Cerebellar cortex (tissue), 1 donor: ENCODE measurements around the gene GGTA1.
A peak's percentile ranks its signal among the peaks of the same experiment; 100 is the strongest.
"Not testable (repeated sequence)": the region's sequence is repeated elsewhere in the genome, so short reads cannot be mapped to it uniquely, and the experiment has no call there.

Source experiments
- DNase-seq: peaks from one replicate; pipeline ENCODE4 v3.0.0-alpha.2; 2015; ENCODE audit warnings: low spot score

GGTA1 gene

DNA sequence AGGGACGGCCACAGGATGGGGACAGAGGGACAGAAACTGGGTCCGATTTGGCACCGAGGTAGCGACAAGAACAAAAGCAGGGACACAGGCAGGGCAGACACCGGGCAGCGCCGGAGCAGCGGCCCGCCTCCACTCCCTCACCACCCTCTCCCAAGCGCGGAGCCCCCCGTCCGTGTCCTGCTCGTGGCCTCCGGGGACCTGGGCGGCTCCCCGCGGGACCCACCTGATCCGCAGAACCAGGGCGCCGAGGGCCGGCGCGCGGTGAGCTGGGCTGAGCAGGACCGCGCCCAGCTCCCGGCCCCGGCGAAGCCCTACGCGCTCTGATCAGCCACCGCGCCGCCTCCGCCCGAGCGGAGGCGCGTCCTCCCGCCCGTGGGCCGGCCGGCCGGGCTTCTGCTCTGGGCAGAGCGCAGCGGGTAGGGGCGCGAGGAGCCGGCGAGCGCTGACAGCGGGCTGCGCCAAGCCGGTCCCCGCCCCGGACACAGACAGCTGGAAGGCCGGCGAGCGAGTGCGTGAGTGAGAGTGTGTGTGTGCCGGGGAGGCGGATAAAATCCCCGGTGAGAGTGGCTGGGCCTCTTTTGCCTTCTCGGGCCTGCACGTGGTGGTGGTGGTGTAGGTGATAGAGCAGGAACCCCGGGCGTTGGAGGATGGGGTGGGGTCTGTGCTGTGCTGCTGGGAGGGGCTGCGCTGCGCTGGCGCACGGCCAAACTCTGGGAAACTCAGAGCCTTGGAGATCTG, at the start of gene GGTA1:
GGTA1 (minus strand) TSS at position 418 of the 738 bp plus-strand sequence. CDS start 31,922 bp downstream, outside the sequence.
- peak; percentile 9 for DNase-seq

DNA sequence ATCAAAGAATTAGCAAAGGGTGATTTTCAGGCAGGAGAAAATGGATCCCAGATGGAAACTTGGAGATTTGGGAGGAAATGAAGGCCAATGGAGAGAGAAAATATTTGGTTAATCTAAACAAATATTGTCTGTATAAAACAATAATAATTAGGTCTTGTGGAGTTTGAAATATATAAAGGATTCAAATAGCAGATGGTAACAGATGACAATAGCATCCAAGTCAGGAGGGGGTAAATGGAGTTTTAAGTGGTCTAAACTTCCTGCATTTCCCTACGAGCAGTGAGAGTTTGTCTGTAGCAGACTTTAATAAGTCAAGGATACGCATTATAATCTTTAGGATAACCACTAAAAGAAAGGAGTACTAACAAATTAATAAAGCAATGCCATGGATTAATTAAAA, 49.0 kb upstream of the GGTA1 start:
- no peak for DNase-seq

DNA sequence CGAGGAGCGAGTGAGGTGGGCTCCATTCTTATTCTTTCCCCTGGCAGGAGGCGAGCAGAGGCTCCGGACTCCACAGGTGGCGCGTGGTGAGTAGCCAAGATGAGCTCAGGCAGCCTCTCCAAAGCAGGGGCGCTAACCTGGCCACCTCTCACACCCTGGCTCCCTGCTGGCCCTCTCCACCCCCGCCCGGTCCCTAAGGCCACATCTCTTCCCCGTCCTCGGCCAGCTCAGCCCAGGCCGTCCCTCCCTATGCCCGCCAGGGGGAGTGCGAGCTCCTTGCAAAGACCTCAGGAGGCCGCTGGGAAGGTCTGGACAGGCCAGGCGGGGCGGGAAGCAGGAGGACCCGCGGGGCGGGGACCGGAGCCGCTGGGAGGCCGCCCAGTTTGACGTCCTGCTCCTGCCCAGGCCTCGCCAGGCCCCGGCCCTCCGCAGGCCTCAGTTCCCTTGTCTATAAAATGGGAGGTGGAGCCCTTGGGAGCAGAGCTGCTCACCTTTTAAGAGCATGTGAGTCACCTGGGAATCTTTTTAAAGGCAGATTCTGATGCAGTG, 46.3 kb upstream of the GGTA1 start:
- DNase-seq: peak; percentile 95

DNA sequence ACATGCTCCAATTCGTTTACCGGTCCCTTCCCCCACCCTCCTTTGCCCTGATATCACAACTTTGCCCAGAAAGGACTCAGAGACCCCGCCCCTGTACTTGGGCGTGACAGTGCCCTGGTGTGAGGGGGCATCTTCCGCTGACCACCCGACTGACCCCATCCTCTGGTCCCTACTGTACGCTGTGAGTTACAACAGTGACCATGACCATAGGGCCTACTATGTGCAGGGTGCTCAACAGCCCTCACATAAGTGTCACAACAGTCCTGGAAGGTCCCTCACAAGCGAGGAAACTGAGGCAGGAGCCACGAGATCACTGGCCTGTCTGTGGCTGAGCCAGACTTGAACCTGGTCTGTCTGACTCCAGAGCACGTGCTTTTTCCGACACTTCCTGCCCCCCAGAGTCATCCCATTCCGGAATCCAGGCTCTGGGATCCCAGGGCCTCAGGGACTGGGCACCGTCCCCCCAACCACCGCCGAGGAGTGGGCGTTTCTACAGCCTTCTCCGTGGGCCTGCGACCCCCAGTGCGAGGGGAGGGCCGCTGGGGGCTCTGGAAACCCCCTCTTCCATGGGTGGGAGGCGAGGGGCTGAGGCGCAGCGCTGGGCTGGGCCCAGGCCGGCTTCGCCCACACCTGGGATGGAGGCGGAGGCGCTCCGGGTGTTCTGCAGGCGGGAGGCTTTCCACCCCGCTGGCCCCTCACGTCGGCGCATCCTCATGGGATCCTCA, 45.7 kb upstream of the GGTA1 start:
- no peak for DNase-seq

DNA sequence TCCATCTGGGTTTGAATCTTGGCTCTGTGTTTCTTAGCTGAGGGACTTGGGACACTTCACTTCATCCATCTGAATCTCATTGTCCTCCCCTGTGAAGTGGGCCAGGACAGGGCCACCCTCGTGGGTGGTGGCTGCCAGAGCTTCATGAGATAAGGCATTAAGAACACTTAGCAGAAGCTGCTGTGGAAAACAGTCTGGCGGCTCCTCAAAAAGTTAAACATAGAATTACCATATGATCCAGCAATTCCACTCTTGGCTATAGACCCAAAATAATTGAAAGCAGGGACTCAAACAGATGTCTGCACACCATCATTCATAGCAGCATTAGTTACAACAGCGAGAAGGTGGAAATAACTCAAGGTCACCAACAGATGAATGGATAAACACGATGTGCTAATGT, 42.4 kb upstream of the GGTA1 start:
- DNase-seq: no peak

DNA sequence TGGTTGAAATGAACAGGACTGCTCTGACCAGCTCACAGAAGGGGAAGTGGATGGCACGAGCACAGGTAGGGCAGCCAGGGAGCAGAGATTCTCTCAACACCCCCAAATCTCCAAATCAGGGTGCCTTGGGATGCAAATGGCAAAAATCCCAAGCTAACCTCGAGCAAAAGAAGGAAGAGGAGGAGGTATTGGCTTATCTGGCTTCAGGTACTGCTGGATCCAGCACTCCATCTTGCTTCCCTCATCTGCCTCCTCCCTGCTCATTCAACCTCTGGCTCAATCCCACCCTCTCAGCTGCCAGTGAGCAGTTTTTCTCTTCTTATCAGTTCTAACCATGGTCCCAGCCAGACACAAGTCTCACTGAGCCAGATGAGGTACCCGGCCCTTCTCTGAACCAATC, 41.6 kb upstream of the GGTA1 start:
- no peak for DNase-seq

DNA sequence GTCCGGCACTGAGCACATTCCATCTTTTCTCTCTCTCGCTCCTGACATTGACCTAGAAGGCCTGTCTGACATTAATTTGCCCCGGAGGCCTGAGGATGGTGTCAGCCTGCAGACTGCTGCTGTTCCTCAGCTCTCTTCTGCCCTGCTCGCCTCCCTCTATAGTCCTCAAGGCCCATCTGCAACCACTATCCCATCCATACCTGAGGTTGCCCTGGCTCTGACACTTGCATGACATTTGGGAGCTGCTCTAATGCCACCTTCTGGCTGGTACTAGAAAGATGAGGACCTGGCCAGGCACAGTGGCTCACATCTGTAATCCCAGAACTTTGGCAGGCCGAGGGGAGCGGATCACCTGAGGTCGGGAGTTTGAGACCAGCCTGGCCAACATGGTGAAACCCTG, 38.6 kb upstream of the GGTA1 start:
- DNase-seq: peak; percentile 19

DNA sequence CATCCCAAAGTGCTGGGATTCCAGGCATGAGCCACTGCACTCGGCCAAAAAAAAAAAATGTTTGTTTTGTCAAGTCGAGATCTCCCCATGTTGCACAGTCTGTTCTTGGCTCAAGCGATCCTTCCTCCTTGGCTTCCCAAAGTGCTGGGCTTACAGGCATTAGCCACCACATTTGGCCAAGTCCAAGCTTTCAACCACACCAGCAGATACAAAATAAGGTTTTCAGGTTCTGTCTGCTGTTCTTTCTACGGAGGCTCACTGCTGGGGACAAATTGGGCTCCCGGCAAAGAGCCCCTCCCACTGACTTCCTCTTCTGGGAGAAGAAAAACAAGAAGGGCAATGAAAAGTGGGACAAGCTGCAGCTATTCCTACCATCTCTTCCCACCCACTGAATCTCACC, 37.6 kb upstream of the GGTA1 start:
- no peak for DNase-seq

DNA sequence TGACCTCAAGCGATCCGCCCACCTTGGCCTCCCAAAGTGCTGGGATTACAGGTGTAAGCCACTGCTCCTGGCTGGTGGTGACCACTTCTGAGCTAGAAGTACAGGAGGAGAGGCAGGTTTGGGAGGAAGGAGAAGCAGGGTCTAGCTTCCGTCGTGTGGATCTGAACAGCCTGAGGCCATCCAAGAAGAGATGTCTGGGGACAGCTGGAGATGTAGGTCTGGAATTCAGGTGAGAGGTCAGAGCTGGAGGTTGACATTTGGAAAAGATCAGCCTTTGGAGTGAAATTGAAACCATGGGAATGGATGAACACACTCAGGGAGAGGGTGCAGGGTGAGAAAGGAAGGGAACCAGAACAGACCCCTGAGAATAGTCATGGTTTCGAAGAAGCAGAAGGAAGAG, 33.2 kb upstream of the GGTA1 start:
- no peak for DNase-seq

DNA sequence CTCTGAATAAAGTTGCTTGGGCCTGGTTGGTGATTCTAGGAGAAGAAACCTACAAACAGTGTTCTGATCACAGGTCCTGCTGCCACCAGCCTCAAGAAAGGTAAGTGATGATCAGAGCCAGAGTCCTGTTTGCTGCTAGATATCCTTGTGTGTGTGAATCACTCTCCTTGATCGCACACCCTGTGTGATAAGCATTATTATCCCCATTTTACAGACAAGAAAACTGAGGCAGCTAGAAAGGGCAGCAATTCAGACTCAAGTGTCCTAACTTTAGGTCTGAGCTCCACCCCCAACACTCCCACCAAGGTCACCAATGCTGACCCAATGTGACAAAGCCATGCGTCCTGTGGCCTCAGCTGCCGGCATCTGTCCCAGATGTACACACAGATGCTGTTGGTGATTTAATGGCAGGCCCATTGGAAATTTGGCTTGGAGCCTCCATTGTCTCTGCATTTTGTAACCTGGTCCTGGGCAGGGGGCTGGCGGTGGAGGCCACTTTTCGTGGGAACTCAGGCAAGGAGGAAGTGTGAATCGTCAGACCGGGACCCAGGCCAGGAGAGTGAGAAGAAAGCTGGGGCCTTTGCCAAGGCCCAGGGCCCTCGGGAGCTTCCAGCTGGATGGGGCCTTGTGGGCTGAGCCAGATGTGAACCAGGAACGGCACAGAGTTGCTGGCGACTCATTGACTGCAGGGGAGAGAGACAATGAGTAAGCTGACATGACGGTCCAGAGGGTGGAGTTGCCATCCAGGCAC, 29.8 kb upstream of the GGTA1 start:
- DNase-seq: no peak

DNA sequence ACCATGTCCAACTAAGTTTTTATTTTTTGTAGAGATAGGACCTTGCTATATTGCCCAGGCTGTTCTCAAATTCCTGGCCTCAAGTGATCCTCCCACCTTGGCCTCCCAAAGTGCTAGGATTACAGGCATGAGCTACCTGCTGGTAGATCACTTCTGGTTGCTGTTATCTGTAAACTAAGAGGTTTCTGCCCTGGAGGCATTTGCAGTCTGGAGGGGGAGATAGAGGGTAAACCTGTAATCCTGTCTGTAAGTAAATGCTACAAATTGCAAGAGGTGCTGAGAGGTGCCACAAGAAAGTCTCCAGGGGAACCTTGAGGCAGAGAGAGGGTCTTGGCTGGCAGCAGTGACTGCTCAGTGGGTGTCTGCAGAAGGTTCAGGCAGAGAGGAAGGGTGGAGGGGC, 29.0 kb upstream of the GGTA1 start:
- DNase-seq: no peak

DNA sequence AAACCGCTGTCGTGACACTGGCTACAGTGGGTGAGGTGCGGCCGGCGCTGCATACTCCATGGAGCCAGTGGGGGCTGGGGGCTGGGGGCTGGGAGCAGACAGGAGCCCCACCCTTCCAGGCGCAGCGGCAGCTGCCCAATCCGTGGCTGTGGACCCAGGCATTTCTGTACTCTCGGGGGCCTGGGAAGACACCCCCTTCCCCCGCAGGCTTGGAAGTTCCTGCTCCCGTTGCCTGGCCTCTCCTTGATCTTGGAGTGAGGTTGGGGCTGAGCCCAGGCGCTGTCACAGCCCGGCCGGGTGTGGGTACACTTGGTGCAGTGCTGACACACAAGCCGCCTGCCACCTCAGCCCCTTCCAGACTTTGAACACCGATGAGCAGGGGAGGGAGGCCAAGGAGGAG, 27.7 kb upstream of the GGTA1 start:
- no peak for DNase-seq

DNA sequence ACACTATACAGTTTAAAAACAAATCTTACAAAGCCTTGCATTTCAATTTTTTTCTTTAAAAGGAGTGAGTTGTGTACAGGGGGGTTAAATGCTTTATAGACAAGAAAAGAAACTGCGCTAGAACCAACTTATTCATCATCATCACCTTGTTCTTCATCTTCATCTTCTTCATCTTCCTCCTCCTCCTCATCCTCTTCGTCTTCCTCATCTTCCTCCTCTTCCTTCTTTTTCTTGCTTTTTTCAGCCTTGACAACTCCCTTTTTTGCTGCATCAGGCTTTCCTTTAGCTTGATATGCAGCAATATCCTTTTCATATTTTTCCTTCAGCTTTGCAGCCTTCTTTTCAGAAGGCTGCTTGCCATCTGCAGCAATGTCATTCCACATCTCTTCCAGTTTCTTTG, 20.0 kb upstream of the GGTA1 start:
- not testable (repeated sequence) for DNase-seq

DNA sequence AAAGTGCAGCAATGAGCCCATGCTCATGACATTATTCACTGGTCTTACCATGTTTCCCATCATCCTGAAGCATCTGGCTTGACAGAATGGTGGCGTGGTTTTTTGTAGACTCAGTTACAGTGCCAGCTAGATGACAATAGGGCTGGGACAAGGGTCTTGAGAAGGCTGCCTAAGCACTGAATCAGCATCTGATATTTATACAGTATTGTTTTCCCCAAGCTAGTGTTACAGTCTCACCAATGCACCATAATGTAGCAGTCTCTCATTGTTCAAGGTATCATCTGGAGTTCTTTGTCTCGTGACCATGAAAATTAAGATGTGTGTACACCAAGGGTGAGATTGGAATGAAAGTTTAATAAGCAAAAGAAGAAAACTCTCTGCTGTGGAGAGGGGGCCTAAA, 19.0 kb upstream of the GGTA1 start:
- DNase-seq: no peak

DNA sequence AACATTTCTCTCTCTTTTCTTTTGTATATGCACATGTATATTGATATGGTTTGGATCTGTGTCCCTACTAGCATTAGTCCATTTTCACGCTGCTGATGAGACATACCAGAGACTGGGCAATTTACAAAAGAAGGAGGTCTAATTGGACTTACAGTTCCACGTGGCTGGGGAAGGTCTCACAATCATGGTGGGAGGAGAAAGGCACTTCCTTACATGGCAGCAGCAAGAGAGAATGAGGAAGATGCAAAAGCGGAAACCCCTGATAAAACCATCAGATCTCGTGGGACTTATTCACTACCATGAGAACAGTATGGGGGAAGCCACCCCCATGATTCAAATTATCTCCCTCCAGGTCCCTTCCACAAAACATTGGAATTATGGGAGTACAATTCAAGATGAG, 13.5 kb upstream of the GGTA1 start:
- DNase-seq: not testable (repeated sequence)

DNA sequence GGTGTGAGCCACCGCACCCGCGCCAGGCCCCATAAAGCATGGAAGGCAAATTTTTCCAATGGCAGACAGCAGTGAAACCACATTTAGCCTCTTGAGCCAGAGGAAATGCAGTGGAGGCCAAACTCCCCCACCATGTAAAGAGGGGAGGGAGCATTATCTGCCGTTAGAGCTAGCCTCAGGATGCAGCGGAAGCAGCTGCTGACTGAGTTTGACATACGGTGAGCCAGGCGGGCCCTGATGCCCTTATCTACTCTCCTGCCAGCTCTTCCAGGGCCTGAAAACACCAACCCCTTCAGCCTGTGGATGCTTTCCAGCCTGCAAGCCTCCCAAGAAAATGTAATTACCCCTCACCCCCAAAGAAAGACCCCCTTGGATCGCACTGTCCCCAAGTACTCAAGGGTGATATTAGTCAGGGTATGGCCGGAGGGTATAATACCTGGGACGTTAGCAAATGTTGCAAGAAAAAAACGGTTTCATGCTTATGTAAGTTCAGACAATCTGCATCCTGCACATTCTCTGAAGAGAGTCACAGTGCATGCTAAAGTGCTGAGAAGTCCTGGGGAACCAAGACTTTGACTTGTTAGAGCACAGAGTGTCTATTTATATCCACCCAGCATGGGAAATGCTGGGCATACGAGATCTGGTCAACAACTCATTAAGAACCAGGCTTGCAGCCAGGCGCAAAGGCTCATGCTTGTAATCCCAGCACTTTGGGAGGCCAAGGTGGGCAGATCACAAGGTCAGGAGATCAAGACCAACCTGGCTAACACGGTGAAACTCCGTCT, 11.3 kb upstream of the GGTA1 start:
- no peak for DNase-seq

DNA sequence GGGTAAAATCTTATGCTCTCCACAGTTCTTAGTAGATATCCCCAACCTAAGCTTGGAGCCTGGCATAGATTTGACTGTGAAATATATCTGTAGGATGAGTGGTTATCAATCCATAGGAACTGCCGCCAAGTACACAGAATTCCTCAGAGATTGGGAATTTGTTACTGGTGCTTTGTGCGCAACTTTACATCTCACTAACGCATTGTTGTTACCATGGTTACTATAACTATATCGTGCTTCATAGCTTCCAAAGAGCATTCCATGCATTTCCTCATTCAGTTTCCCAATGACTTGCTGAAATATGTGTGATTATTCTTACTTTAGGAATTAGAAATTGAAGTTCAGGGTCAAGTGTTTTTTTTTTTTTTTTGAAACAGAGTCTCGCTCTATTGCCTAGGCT, 9.5 kb upstream of the GGTA1 start:
- DNase-seq: no peak

DNA sequence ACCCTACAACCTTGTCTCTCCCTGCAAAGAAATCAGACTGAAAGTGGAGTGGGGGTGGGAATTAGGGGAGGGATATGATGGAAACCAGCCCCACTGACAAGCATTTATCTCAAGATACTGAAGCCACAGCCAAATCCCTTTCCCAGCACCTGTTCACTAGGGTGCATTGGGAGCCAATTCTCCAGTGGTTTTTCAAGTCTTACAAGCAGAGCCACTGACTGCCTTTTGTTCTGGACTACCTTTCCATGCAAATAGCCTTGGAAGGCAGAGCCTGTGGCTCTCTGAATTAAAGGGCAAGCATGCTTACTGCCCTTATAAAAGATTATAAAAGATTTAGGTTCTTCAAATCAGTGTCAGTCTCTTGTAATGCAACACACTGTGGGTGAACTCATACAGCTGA, 8.8 kb upstream of the GGTA1 start:
- DNase-seq: no peak

DNA sequence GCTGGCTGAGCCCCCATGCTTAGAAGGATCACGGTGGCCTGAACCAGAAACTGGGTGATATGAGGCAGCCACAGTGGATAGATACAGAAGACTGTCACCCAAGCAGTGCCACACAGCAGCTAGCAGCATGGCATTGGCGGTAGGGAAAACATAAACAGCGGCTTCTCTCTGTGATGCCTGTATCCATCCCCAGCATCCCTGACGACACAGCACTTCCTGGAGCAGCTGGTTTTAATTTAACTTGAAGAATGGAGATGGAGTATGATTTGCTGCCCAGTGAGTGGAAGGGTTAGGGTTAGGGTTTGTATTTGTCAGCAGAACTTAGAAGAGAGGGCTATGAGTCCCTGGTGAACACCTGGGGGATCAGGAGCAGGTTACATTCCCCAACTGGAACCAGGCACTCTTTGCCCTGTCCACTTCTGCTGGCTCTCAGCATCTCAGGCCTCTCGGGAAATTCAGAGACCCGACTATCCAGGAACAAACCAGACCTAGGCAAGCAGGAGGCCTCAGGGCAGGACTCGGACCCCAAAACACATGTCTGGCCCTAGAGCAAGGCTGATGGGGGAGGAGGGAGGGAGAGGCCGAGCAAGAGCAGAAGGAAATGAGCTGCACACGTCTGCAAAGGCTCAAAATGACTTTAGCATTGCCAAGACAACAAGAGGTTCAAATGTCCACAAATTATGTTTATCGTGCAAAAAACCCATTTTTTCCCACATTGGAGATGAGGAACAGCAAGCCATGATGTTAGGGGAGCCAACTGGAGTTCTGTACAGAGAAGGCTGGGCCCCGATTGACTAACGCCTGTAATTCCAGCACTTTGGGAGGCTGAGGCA, 6.5 kb upstream of the GGTA1 start:
- DNase-seq: no peak

DNA sequence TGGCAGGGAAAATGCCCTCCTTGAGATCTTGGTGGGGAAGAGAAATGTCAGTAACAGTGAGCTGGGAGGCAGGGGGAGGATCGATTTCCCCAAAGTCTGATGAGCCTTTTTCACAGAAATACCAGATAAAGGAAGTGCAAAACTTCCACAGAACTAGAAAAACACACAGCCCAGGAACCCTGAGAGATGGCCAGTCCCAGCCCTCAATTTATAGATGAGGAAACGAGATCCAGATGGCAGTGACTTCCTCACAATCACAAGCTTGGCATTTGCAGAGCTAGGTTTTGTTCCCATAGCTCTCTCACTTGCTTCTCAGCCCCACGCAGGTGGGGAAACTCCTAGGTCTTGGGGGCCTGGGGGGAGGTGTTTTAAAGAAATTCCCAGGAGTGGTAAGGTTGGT, 3.8 kb upstream of the GGTA1 start:
- DNase-seq: no peak

DNA sequence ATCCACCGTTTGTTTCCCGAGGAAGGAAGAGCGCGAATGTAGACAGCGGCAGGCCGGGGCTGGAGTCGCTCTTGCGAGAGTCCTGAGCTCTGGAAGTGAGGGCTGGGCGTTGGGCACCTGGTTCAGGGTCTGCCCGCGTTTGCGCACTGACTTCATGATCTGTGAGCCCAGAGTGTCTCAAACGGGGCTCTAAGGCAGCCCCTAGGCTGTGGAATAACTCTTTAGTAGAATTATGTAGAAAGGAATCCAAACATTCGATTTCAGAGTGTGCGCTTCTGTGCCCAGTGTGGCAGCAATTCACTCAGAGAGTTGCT, 478 bp upstream of the GGTA1 start:
- no peak for DNase-seq

DNA sequence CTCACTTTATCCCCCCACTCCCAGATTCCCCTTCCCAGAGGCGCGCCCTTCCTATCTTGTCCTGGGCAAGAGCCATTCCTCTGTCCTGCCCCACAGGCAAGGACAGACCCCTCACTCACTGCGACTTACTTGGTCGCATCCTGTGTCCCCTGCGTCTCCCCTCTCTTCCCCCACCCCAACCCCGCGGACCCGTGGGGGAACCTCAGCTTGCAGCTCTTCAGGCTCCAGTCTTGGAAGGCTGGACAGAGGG, 542 bp downstream of the GGTA1 start:
- DNase-seq: no peak
